Liver (tissue), 3 donors: Measurements from ENCODE around the gene NEFH.

Experiments
- CTCF ChIP-seq: fragments of 150-350 bp; IDR thresholded peaks from 2 replicates; pipeline ENCODE4 v1.5.1; 2017; ENCODE audit warnings: improper control_type of control experiment, low read depth, low read length; ENCODE audit not compliant: missing input control
- RAD21 ChIP-seq, 2 donors: IDR thresholded peaks; 2 replicates each; pipeline ENCODE4 v1.6.1; 2016; ENCODE audit warnings: antibody characterized with exemption in 2 of 2, mild to moderate bottlenecking in 2 of 2
- donor health status: healthy.
- donor health status: healthy.

GRCh38 chr22:29539105-29539504, 59.1 kb downstream of the NEFH start:
- TF ChIP-seq CTCF (no peak), RAD21 (IDR thresholded peaks at IDR 0.05) (no peak)
